Embryonic facial prominence (tissue), 1 donor: ENCODE results near the gene GPR83.
"Not testable (repeated sequence)": the region's sequence is repeated elsewhere in the genome, so short reads cannot be mapped to it uniquely, and the experiment has no call there.

Source experiments
- DNase-seq: peaks from one replicate; pipeline ENCODE4 v3.0.0-alpha.2; 2016; ENCODE audit errors: extremely low spot score

GPR83 gene

DNA sequence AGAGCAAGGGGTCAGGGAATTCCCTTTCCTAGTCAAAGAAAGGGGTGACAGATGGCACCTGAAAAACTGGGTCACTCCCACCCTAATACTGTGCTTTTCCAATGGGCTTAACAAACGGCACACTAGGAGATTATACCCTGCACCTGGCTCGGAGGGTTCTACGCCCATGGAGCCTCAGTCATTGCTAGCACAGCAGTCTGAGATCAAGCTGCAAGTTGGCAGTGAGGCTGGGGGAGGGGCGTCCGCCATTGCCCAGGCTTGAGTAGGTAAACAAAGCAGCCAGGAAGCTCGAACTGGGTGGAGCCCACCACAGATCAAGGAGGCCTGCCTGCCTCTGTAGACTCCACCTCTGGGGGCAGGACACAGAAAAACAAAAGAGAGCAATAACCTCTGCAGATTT is 30.6 kb downstream of the GPR83 start:
- DNase-seq, result not testable (repeated sequence)

DNA sequence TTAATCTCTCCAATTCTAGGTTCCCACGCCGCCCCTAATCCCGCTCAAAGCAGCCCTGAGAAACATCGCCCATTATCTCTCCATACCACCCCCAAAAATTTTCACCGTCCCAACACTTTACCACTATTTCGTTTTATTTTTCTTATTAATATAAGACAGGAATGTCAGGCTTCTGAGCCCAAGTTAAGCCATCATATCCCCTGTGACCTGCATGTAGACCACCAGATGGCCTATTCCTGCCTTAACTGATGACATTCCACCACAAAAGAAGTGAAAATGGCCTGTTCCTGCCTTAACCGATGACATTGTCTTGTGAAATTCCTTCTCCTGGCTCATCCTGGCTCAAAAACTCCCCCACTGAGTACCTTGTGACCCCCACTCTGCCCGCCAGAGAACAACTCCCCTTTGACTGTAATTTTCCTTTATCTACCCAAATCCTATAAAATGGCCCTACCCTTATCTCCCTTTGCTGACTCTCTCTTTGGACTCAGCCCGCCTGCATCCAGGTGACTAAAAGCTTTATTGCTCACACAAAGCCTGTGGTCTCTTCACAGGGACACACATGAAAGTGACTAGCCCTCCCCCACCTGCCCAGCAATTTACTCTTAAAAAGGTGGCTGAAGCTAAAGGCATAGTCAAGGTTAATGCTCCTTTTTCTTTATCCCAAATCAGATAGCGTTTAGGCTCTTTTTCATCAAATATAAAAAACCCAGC is 50.2 kb downstream of the GPR83 start:
- DNase-seq, result not testable (repeated sequence)

DNA sequence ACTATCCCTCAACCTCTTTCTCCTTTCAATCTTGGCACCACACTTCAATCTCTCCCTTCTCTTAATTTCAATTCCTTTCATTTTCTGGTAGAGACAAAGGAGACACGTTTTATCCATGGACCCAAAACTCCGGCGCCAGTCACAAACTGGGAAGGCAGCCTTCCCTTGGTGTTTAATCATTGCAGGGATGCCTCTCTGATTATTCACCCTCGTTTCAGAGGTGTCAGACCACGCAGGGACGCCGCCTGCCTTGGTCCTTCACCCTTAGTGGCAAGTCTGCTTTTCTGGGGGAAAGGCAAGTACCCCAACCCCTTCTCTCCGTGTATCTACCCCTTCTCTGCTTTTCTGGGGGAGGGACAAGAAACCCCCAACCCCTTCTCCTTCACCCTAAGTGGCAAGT is 54.9 kb downstream of the GPR83 start:
- not testable (repeated sequence) for DNase-seq

- no peak for DNase-seq
Observed at GRCh38 chr11:94343495-94343894, 57.7 kb downstream of the GPR83 start.

DNA sequence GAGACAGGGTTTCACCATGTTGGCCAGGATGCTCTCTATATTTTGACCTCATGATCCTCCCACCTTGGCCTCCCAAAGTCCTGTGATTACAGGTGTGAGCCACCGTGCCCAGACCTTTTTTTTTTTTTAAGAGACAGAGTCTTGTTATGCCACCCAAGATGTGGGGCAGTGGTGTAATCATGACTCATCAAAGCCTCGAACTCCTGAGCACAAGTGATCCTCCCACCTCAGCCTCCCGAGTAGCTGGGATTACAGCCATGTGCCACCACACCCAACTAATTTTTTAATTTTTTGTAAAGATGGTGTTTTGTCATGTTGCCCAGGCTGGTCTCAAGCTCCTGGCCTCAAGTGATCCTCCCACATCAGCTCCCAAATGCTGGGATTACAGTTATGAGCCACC is 59.0 kb downstream of the GPR83 start:
- DNase-seq, result no peak

DNA sequence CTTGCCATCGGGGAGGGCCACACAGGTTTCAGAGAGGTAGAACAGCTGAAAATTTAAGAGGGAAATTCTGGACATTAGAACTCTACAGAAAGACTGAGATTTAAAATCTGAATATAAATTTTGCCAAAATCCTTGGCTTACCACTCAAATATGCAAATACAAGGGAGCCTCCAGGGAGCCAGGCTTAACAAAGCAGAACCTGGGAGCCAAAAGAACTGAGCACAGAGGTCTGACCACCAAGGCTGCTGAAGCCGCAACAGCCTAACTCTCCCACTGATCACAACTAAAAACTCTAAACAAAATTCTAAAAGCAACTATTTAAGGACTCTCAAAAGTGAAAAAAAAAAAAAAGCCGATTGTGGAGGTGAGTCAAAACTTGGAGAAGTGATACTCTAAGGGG is 62.6 kb downstream of the GPR83 start:
- no peak for DNase-seq

DNA sequence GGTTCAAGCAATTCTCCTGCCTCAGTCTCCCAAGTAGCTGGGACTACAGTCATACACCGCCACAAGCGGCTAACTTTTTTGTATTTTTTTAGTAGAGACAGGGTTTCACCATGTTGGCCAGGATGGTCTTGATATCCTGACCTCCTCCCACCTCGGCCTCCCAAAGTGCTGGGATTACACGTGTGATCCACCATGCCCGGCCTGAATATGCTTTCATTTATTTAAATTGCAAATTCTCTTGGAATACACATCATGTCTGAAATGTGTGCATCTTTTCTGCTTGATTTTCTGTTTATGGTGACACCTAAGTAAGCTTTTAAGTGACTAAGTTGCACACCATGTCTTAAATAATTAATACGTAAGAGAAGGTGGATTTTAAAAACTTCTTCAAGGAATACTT is 65.2 kb downstream of the GPR83 start:
- DNase-seq, result no peak

DNA sequence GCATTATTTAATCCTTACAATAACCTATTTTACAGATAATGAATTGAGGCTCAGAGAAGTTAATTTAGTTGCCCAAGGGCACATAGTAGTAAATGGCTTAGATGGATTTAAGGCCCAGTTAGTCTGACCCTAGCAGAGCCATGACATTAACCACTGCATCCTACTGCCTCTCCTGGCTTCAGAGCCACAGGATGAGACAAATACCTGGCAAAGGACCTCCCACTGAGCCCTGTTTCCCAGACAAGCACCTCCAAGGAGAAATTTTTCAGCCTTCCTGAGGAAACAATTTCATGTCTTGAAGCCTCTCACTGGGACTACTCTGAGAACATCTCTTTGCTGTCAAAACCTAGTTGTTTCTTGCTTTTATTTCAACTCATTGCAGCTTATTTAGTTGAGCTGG is 68.4 kb downstream of the GPR83 start:
- no peak for DNase-seq

DNA sequence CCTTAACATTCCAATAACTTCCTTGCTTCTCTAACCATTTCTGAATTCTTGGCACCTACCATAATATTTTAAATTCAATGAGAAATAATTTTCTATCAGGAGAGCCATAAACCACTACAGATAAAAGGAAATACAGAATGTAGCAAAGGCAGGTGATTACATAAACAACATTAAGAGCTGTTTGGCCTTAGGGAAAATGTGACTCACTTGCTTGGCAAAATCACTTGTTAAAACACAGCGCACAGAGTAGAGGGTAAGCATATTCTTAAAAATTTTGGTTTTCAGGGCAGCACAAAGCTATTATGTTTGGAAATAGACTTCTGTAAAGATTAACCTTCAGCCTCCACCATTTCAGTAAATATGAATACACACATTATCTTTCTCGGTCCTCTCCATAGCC is 70.4 kb downstream of the GPR83 start:
- DNase-seq, result no peak

- no peak for DNase-seq
Observed at GRCh38 chr11:94329501-94329900, 71.7 kb downstream of the GPR83 start.

DNA sequence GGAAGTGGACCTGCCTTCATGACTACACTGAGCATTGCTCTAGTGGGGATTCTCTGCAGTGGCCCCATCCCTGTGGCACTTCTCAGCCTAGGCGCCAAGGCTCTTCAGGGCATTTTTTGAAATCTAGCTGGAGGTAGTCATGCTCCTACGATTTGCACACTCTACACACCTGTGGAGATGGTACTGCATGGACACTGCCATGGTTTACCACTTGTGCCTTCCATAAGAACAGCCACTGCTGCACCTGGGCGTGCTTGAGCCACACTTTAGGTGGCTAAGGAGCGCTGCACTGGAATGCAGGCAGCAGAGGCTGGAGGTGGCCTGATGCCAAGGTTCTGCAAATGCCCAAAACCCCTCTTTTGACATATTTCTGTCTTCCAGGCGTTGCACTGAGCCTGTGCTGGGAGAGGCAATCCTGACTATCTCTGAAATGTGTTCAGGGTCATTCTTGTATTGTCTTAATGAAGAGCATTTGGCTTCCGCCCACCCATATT is 72.6 kb downstream of the GPR83 start:
- no peak for DNase-seq
